GM19351 (cell line): Measurements from ENCODE around the gene BICC1.
"Not testable (repeated sequence)": the region's sequence is repeated elsewhere in the genome, so short reads cannot be mapped to it uniquely, and the experiment has no call there.

Source experiments
- ATAC-seq: cut with Tn5 transposase; IDR thresholded peaks from one replicate; pipeline ENCODE4 v1.9.1; 2021; ENCODE audit warnings: mild to moderate bottlenecking, moderate library complexity; ENCODE audit not compliant: unreplicated experiment

The BICC1 gene

GRCh38 chr10:58844680-58845079 lies 332.0 kb downstream of the BICC1 start:
- no peak for ATAC-seq

- ATAC-seq = no peak
Observed at GRCh38 chr10:58846856-58847255, 334.2 kb downstream of the BICC1 start.

DNA sequence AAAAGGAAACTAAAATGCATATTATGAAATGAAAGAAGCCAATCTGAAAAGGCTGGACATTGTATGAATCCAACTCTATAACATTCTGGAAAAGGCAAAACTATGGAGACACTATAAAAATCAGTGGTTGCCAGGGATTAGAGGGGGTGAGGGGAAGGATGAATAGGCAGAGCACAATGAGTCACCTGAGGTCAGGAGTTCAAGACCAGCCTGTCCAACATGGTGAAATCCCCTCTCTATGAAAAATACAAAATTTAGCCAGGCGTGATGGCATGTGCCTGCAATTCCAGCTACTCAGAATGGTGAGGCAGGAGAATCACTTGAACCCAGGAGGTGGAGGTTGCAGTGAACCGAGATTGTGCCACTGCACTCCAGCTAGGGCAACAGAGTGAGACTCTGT lies 338.9 kb downstream of the BICC1 start:
- ATAC-seq = no peak

DNA sequence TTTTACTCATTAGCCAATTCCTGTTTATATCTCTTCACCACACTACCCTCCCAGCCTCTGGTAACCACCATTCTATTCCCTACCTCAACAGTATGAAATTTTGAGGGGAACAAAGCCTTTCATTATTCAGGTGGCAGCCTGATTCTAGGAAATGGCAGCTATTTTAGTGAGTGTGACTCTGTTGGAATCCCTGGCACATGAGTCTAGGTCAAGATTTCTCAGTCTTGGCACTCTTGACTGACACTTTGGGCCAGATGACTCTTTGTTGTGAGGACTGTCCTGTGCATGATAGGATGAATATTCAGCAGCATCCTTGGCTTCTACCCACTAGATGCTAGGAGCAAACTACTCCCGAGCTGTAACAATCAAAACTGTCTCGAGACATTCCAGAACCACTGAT lies 341.0 kb downstream of the BICC1 start:
- no peak for ATAC-seq

GRCh38 chr10:58854811-58855210 lies 342.1 kb downstream of the BICC1 start:
- no peak for ATAC-seq

DNA sequence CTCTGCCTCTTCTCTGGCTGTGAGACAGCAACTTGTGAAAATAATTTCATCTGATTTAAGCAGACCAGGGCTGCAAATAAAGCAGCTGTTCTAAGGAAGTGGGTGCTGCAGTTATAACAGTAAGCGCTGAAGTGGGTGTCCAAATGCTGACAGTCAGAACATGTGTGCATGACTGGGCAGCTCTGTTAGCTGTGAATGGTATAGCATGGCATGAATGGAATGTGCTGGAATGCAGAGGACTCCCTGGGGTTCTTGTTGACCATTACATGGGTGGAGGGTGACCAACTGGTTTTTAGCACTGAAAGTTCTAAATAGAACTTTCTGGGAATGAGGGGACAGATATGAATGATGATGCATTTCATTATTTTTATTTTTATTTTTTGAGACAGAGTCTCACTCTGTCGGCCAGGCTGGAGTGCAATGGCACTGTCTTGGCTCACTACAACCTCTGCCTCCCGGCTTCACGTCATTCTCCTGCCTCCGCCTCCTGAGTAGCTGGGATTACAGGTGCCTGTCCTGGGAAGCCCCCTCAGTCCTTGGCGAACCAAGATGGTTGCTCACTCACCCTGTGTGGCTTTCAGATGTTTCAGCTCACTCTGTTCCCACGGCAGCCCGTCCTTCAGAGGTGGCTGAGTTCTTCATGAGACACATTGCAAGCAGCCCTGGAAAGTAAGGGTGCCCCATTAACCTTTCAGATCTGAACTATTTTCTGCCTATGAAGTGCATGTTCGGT lies 344.0 kb downstream of the BICC1 start:
- ATAC-seq = no peak

- no peak for ATAC-seq
Observed at GRCh38 chr10:58857251-58857805, 344.7 kb downstream of the BICC1 start.

DNA sequence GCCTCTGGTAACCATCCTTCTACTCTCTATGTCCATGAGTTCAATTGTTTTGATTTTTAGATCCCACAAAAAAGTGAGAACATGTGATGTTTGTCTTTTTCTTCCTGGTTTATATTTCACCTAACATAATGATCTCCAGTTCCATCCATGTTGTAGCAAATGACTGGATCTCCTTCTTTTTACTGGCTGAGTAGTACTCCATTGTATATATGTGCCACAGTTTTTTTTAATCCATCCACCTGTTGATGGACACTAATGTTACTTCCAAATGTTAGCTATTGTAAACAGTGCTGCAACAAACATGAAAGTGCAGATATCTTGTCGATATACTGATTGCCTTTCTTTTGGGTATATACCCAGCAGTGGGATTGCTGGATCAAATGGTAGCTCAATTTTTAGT lies 345.5 kb downstream of the BICC1 start:
- ATAC-seq = not testable (repeated sequence)

- no peak for ATAC-seq
Observed at GRCh38 chr10:58859526-58859925, 346.9 kb downstream of the BICC1 start.

DNA sequence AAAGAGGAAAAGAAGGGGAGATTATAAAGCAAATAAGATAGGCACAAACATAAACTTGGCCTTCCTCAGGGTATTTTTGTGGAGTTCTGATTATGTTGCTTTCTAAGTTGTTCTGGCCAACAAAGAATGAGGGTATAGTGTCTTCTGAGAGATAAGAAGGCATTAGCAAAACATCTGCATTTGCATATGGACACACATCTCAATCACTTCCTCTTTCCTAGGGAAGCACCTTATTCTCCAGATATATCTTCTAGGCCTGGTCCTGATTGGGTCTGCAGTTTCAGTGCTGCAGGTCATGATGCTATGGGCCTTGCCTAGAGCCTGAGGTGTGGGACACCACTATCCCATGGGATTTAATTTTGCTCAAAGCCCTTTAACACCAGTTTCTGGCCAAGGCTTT lies 355.0 kb downstream of the BICC1 start:
- peak; percentile 90 for ATAC-seq

DNA sequence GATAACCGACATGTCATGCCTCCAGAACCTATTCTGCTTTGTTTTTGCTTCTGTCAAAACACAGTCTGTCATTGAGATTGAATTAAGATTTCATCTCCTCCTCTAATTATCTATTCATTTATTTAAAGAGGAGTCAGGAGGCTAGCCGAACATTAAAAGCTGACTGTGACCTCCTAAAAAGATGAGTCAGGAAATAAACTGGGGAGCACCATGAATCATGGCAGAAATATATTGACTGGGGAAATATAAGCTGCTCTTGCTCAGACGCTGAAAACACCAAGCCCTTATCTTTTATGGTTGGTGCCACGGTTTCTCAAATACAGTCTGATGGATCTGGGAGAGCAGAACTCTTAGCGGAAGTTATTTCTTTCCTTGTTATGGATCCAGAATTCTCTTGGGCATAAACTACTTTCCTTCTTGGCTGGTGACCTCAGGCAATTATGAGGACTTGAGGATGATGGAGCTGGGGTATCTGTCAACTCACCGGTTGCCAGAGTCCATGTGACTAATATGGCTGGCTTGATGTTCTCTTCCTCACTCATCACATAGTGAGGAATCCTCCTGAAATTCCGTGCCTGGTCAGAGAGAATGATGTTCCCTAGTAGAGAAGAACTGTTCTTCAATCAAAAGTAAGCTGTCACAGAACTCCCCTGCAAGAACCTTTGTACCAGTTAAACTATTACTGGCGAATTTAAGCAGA lies 356.2 kb downstream of the BICC1 start:
- no peak for ATAC-seq

DNA sequence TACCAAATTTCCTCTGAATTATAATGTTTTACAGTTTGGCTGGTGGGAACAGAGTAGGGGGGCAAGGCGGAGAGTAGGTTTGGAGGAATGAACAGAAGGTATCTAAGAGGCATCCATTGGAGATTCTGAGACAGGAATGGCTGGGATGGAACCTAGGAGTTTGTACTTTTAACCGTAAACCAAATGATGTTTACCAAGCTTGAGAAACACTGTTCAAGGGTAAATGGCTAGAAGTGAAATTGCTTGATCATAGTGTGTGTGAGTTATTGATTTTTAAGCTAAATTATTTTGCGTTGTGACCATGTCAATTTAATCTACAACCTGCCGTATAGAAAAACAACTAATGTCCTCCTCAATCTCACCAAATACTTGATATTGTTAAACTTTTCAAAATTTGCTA lies 357.4 kb downstream of the BICC1 start:
- ATAC-seq = no peak

- no peak for ATAC-seq
Observed at GRCh38 chr10:58873161-58873560, 360.5 kb downstream of the BICC1 start.
